Midbrain (tissue), 1 donor: Measurements from ENCODE around the gene GATAD2A.
"Not testable (repeated sequence)": the region's sequence is repeated elsewhere in the genome, so short reads cannot be mapped to it uniquely, and the experiment has no call there.

Experiments used
- DNase-seq: peaks from one replicate; lab custom pipeline; 2025; lab: John Stamatoyannopoulos, UW

The GATAD2A gene

DNA sequence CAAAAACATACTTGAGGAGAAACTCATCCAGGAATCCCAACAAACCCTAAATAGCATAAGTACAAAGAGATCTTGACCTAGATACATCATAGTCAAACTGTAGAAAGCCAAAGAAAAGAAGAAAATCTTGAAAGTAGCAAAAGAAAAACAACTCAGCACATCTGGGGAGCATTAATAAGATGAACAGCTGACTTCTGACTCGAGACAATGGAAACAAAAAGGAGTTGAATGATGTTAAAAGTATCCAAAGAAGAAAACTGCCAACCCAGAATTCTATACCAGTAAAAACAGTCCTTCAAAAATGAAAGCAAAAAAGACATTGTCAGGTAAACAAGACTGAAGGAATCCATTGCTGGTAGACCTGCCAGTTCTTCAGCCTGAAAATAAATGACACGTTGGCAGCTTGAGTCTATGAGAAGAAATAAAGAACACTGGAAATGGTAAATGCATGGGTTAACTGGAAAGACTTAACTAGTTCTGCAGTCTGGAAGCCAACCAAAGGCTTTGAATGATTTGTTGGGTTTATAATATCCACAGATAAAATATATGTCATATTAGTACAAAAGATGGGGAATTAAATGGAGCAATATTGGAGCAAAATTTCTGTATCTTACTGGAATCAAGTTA lies 63.1 kb downstream of the GATAD2A start:
- no peak for DNase-seq

DNA sequence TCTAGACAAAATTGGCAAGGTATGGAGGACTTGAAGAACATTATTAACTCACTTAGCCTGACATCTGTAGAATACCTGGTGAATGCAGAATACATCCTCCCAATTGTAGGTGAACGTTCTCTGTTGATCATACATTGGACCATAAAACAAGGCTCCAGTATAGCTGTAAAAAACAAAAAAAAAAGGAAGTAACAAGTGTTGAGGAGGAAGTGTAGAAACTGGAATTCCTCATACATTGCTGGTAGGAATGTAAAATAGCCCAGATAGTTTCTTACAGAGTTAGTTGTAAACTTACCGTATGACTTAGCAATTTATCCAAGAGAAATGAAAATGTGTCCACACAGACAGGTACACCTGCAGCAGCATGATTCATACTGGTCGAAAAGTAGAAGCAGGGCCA lies 65.1 kb downstream of the GATAD2A start:
- no peak for DNase-seq

DNA sequence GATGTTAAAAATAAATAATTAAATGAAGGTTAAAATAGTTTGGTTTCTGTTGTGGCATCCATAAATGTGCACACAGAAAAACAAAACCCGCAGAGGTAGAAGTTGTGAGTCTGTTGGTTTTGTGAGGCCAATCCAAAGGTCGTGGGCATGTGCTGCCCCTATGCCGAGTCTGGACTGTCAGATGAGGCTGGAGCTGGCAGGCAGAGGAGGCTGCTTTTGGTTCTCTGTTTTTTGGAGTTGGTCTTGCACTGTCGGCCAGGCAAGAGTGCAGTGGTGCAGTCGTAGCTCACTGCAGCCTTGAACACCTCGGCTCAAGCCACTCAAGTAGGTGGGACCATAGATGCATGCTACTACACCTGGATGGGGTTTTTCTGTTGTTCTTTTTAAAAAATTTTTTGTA lies 66.2 kb downstream of the GATAD2A start:
- DNase-seq = no peak

DNA sequence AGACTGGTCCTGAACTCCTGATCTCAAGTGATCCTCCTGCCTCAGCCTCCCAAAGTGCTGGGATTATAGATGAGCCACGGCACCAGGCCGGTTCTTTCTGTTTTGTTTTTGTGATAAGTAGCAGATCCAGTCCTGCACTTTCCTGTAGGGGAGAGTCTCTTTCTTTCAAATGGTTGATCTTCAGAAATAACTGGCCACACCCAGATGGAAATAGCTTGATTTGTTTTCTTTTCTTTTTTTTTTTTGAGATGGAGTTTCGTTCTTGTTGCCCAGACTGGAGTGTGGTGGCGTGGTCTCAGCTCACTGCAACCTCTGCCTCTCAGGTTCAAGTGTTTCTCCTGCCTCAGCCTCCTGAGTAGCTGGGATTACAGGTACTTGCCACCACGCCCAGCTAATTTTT lies 66.6 kb downstream of the GATAD2A start:
- not testable (repeated sequence) for DNase-seq

DNA sequence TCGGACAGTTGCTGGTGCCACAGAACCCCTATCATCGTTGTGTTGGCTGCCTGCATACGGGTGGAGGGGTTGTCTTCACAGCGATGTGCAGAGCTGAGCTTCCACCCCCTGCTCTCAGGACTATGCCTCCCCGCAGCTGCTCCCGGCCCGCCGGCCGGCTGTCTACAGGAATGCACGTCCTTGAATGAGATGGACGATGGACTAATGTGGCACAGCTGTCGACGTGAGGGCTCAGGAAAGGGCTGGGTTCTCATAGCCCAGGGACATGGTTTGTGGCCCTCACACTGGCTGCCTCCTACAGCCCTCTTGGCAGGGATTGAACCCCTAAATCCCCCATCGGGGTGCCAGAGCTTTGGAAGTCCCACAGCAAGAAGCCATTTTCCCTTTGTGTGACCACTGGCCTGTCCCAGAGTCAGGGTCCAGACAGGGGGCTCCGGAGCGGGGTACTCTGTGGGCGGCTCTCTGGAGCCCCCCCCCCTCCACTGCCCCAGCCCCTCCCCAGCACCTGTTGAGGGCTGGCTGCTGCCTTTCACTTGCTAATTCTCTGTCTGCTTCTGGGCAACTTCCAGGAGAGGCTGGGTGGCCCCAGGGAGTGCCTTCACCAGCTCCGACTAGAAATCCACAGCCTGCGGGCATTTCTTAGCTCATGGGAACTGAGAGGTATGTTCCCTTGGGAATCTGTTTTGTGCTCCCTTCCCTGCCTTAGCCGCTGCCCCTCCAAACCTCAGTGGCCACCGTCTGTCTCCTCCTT lies 69.7 kb downstream of the GATAD2A start:
- no peak for DNase-seq

DNA sequence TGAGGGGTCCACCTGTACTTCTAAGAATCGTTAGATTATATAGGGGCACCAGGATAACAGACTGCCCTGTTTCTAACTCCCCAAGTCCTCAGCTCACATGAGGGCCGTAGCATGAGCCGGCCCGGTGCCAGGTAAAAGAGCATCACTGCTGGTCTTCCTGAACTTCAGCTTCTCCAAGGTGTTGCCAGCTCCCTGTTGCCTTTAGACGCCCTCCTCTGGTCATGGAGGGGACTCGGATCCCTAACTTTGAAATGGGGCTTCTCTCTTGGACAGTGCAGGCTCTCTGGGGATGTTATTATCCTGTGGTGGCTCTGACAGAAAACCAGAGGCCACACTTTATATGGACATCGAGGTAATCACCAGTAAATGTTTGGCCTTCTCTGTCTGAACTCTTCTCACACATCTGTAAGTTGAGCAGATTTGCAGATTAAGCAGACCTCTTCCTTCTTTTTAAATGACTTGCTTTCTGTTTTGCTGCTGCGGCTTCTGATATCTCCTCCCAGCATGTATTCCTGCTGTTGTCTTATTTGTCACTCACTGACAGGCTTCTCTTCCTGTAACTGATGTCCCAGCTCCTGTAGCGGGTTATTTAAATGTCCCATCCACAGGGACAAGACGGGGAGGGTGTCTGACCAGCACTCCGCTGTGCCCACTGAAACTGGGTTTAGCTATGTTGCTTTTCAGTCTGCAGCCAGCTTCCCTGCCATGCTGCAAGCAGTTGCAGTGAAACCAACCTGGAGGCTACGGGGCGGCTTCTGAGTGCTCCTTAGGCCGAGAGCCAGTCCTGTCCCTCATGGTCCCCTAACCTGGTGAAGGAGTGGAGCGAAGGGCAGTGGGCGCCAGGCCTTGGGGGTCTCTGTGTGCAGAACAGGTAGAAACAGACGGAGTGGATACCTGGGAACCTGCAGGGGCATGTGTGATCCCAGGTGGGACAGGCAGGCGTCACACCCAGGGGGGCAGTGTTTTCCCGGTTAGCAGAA lies 70.7 kb downstream of the GATAD2A start:
- no peak for DNase-seq

DNA sequence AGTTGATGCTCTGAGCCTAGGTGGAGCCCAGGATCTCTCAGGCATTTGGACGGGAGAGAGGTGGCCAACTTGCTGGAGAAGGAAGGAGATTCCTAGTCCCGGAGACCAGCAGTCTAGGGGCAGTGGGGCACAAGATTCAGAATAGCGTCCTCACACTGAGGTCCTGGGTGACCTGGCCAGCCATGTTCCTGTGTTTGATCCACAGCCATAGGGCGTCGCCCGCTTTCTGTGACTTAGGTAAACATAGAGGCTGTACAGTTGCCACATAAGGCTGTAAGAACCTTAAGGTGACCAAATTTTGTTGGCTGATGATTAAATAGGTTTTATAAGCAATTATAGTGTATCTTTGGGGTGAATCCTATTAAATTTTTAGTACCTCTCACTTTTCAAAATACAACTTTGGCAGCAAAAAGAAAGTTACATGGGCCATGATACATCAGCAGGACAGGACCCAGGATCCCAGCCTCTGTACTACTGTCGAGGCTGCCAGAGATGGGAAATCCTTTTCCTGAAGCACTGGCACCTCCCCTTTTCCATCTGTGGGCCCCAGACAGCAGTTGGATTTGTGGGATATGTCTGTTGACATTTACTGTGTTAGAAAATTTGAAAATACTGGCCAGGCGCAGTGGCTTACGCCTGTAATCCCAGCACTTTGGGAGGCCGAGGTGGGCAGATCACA lies 72.4 kb downstream of the GATAD2A start:
- no peak for DNase-seq

DNA sequence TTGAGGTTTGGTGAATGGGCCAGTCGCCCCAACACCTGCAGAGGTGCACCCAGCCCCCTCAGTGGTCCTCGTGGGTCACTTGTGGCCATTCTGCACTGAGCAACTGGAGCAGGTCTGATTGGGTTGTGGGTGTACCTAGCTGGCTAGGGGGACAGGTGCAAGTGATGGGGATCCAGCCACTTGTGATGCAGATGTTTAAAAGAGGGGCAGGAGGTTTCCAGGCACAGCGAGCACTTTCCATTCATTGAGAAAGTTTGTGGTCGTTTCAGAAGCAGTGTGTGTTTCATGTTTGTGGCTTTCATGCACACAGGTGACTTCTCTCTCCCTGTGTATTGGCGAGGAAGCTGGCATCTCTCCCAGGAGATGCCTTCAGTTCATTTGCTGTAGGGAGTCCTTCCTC lies 75.2 kb downstream of the GATAD2A start:
- DNase-seq = no peak

DNA sequence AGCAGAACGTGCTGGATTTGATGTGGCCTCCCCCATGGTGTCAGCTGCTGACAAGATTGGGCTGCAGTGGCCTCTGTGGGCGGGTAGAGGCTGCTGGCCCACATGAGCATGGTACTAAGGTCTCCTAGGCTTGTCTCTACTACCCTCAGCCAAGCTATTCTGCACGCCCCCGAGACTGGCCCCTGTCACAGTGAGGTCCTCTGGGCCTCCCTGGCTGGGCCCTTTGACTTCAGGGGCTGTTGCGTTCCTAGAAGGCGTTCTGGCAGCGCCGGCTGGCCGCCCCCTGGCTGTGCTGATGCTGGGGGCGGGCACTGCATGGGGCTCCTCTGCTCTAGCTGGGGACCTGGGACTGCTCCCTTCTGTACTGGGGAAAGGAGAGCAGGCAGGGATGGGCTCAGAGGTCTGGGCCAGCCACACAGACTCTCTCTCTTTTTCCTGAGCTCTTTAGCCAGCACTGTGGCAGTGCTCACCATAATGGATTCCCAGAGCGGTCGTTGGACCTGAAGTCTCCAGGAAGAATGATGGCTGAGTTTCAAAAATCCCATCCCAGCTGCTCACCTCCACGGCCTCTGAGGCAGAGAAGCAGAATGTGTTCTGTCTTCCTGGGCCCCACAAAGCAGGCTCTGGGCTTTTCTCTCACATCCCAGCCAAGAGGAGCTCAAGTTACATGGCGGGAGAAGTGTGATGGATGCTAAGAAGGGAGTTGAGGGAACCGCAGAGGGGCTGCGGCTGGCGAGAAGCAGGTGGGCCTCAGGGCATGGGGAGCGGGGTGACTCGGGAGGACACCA lies 77.5 kb downstream of the GATAD2A start:
- DNase-seq = no peak

DNA sequence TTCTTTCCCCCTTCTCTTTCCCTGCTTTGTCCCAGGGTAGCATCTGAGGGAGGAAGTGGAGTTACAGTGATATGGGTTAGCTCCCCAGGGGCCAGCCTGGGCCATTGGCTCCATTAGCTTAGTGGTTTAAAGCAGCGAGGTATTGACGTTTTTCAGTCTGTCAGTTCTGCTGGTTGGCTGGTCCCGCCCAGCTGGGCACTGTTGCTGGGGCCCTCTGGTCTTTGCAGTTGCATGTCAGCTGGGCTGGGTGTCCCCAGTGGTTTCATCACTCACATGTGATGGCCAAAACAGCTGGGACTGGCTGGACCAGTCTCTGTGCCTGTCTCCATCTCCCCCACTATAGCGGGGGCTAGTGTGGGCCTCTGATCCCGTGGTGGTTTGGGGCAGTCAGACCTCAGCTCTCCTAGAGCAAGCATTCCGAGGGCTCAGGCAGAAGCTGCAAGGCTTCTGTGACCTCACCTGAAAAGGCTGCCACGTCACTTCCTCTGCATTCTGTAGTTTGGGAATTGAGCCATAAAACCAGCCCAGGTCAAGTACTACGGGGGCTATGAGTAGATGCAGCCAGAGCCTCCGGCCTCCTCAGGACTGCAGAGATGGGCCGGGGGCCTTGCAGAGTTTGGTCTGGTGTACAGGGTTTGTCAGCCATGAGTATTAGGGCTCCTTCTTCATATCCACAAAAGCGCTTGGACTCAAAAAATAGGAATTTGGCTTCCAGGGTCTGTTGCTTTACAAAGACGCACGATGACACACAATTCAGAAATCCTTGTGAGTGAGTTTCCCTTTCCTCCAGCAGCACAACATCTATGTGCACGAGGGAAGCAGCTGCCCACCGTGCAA lies 79.9 kb downstream of the GATAD2A start:
- no peak for DNase-seq

DNA sequence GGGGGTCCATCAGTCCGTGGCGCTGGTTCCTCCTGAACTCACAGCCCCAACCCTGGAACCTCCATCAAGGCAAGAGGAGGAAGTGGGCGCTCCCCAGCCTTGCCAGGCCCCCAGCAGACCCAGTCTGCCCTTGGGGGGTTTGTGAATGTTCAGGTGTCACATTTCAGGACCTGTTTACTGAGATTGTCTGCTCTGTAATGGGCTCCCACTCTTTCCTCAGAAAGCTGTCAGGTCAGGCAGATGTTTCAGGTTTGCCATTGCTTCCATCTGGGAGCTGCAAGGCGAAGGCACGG lies 80.5 kb downstream of the GATAD2A start:
- no peak for DNase-seq

DNA sequence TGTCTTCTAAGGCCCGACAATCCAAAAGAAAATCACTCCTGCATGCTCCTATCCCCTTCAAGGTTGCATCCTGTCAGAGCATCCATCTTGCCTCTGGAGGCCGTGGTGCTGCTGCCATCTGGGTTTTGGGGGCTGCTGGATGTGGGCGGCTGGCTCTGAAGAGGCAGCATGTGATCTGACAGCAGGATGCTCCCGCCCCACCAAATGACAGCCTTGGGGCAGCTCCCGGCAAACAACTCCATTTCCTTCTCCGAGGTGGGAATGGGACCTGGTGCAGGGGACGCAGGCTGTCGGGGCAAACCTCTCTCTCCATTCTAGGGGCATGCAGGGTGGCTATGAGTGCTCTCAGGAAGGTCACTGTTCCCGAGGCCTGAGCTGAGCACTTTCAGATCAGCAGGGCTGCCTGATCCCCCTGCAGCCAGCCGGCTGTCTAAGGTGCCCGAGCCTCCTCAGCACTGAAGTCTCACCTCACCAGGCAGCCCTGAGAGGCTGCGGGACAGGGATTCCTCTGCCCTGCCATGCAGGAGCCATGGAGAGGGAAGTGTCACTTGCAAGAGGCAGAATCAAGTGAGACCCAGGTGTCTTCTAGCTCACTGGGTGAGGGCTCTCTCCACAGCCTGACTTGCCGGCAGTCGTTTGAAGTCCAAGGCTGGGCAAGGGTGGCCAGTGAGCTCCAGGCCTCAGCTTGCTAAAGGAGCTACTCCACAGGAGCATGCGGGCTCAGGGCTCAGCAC lies 81.0 kb downstream of the GATAD2A start:
- DNase-seq = no peak

DNA sequence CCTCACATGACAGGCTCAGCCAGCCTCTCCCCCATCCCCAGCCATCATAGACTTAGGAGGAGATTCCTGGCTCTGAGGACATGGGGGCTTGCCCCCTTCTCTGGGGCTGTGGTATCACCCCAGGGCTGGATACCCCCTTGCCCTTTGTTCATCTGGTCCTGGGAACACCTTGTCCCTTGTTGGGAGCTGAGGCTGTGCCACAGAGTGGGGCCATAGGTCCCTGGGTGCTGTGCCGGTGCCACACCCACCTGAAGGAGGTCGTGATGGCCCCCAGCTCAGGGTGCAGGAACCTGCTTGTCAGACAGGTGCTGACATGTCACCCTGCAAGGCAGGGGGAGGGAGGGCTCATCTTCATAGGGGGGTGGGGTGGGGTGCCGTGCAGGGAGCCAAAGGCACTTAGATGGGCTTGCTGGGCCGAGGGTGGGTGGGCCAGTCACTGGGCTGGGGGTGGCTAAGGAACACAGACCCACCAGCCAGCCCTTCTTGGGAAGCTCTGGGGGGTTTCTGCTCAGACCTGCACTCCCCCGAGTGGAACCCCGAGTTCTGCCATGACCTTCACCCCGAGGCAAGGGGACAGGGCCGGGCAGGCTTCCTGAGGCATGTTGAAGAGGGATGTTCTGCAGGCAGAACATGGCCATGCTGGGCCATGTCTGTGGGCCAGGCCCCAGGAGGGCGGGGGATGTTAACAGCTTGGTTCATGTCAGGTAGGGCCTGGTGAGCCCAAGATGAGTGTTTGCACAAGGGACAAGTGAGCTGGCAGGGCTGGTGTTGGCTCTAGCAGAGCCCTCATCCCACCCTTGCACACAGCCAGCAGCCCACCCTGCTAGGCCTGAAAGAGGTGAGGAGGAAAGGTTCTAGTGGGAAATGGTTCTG lies 81.8 kb downstream of the GATAD2A start:
- no peak for DNase-seq

DNA sequence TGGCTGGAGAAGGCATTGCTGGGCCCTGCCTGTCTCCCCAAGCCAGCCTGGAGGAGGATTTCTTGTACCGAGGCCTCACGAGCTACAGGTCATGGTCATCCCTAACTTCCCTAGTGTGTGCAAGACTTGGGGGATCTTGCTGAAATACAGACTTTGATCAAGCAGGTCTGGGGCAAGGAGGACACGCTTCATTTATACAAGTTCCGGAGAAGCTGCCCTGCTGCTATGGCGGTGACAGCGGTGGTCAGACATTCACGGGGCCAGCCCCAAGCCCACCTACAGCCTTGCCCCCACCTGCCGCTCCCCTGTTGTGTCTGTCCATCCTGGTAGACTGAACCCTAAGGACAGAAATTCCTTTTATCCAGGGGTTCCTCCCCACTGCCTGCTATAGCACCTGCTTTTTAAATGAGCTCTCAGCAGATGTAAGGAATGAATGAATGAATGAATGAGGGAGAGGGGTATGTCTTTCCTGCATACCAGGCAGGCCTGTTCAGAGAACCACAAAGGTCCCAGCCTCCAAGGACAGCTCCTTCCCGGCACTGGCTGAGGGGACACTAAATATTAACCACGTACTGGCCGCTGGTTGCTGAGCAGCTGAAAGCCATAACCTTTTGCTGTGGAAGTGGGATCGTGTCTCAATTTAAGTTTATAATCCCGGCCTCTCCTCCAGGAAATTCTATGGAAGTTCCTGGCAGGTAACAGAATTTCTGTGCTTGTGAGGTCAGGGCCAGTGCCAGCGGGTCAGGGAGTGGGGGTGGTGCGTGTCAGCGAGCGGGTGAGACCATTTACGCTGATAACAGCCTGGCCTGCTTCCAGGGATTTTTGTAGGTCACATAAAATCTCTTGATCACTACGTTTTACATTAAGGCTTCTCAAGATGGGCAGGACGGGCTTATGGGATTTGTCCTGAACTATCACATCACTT lies 82.7 kb downstream of the GATAD2A start:
- DNase-seq = no peak

DNA sequence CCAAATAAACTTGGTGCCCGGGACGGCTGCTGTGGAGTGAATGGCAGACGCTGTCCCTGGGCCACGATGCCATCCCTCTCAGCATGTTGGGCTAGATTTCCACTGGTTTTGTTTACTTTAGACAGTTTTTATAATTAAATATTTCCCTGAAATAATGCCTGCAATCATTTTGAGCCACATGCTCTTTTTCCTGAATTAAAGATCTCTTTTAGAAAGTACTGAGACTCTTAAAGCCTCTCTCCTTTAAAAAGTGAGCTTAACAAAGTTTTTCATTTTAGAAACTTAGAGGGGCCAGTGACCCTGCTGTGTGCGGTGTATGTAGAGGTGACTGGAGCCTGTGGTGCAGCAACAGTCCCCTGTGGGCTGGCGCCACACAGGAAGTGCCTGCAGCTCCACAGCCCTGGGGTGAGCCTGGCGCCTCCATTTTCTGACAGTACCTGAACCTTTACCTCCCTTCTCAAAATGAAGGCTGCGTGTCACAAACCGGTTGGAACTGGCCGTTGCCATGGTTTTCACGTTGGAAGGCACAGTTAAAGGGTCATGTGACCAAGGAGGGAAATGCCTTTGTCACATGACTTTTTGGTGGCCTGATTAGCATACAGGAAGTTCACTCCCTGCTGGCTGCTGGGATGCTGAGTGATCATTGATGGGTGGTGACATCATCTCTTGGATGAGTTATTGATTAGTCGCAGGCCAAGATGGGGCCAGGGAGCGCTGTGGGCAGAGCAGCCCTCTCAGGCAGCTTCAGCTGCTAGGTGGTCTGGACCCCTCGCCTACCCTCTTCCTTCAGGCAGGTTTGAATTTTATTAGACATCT lies 83.6 kb downstream of the GATAD2A start:
- DNase-seq = peak; percentile 70

DNA sequence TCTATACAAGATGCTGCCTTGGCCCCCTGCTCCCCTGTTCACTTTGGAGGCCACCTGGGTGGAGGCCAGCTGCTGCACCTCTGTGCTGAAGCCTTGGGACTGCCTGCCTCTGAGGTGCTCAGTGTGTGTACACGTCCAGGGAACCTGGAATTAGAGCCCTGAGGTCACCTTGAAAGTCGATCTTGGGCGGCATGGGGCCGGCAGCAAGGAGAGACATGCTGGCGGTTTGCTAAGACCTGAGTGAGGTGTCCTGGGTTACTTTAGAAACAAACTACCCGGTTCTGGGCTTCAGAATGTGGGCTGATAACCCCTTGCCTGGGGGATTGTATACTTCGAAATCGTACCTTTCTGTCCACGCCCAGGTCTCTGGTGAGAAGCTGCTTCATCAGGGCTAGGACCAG lies 84.3 kb downstream of the GATAD2A start:
- no peak for DNase-seq
